HEK293 (cell line): ENCODE results near the gene MAP3K14.

Source experiments
- CTCF ChIA-PET: fragments of 350-600 bp; formaldehyde crosslinking; extraction: SDS; loops from one replicate; lab custom pipeline; 2021; ENCODE audit warnings: antibody characterized with exemption; lab: Yijun Ruan, JAX
- POLR2A ChIA-PET: fragments of 300-600 bp; formaldehyde crosslinking; extraction: SDS; loops from one replicate; lab custom pipeline; 2020; ENCODE audit warnings: antibody characterized with exemption, inconsistent platforms; lab: Yijun Ruan, JAX
- H3K27ac ChIP-seq: fragments of 200-500 bp; sonication (Bioruptor generic); 2 replicates; pipeline ENCODE4 v1.5.1; 2014; ENCODE audit warnings: low read depth, low read length, control low read depth, inconsistent platforms; ENCODE audit errors: extremely low read depth
- H3K36me3 ChIP-seq, 2 experiments: fragments of 200-500 bp in 1 of 2; sonication (Bioruptor generic) in 1 of 2; 1 replicate in 1 of 2; 2 replicates in 1 of 2; pipeline ENCODE4 v1.5.1; 2014 to 2017; ENCODE audit warnings: inconsistent platforms in 2 of 2, low read length in 2 of 2; ENCODE audit not compliant: control insufficient read depth in 2 of 2, insufficient read depth in 1 of 2
- H3K4me1 ChIP-seq: fragments of 200-500 bp; sonication (Bioruptor generic); 2 replicates; pipeline ENCODE4 v1.5.1; 2014; ENCODE audit warnings: mild to moderate bottlenecking, low read length, inconsistent platforms; ENCODE audit not compliant: control insufficient read depth, insufficient read depth
- H3K4me3 ChIP-seq: 2 replicates; pipeline ENCODE4 v1.5.1; 2011; ENCODE audit warnings: low read depth, mild to moderate bottlenecking, control low read depth, low read length, moderate library complexity
- H3K9me3 ChIP-seq: fragments of 200-500 bp; sonication (Bioruptor generic); 2 replicates; pipeline ENCODE4 v1.5.1; 2014; ENCODE audit warnings: low read depth, low read length, inconsistent platforms; ENCODE audit not compliant: control insufficient read depth, insufficient read depth
- ATF2 ChIP-seq: fragments of 450-650 bp; formaldehyde crosslinking; IDR thresholded peaks from 2 replicates; pipeline ENCODE4 v1.5.1; 2016; ENCODE audit warnings: missing biosample characterization, missing genetic modification characterization, low read depth
- EGR2 ChIP-seq: fragments of 450-650 bp; formaldehyde crosslinking; IDR thresholded peaks from 2 replicates; pipeline ENCODE4 v1.5.1; 2016; ENCODE audit warnings: low read depth, missing biosample characterization, missing genetic modification characterization
- GLIS1 ChIP-seq: fragments of 450-650 bp; formaldehyde crosslinking; IDR thresholded peaks from 2 replicates; pipeline ENCODE4 v1.5.1; 2016; ENCODE audit warnings: missing biosample characterization, missing genetic modification characterization
- PRDM2 ChIP-seq: fragments of 450-650 bp; formaldehyde crosslinking; IDR thresholded peaks from 2 replicates; pipeline ENCODE4 v1.5.1; 2016; ENCODE audit warnings: missing biosample characterization, missing genetic modification characterization, borderline replicate concordance
- SCRT2 ChIP-seq: fragments of 450-650 bp; formaldehyde crosslinking; IDR thresholded peaks from 2 replicates; pipeline ENCODE4 v1.5.1; 2016; ENCODE audit warnings: missing biosample characterization, missing genetic modification characterization
- TRIM28 ChIP-seq: IDR thresholded peaks from 2 replicates; pipeline ENCODE4 v1.6.1; 2011; ENCODE audit warnings: low read length, control low read depth, borderline replicate concordance
- ZBTB11 ChIP-seq: fragments of 450-650 bp; formaldehyde crosslinking; conservative IDR thresholded peaks from 2 replicates; pipeline ENCODE4 v1.5.1; 2016; ENCODE audit warnings: low read depth, missing biosample characterization, missing genetic modification characterization
- ZBTB17 ChIP-seq: fragments of 450-650 bp; formaldehyde crosslinking; IDR thresholded peaks from 2 replicates; pipeline ENCODE4 v1.5.1; 2016; ENCODE audit warnings: missing biosample characterization, missing genetic modification characterization
- ZEB2 ChIP-seq: fragments of 450-650 bp; formaldehyde crosslinking; IDR thresholded peaks from 2 replicates; pipeline ENCODE4 v1.5.1; 2016; ENCODE audit warnings: missing biosample characterization, missing genetic modification characterization
- ZFP69B ChIP-seq: fragments of 450-650 bp; formaldehyde crosslinking; IDR thresholded peaks from 2 replicates; pipeline ENCODE4 v1.5.1; 2016; ENCODE audit warnings: missing biosample characterization, missing genetic modification characterization
- ZNF155 ChIP-seq: fragments of 450-650 bp; formaldehyde crosslinking; IDR thresholded peaks from 2 replicates; pipeline ENCODE4 v1.5.1; 2016; ENCODE audit warnings: missing biosample characterization, missing genetic modification characterization
- ZNF19 ChIP-seq: fragments of 450-650 bp; formaldehyde crosslinking; IDR thresholded peaks from 2 replicates; pipeline ENCODE4; 2016; ENCODE audit warnings: missing biosample characterization, missing genetic modification characterization, low read depth
- ZNF223 ChIP-seq: fragments of 450-650 bp; formaldehyde crosslinking; IDR thresholded peaks from 2 replicates; pipeline ENCODE4 v1.5.1; 2016; ENCODE audit warnings: missing biosample characterization, missing genetic modification characterization
- ZNF239 ChIP-seq: fragments of 450-650 bp; formaldehyde crosslinking; IDR thresholded peaks from 2 replicates; pipeline ENCODE4 v1.5.1; 2016; ENCODE audit warnings: missing biosample characterization, missing genetic modification characterization
- ZNF311 ChIP-seq: fragments of 450-650 bp; formaldehyde crosslinking; IDR thresholded peaks from 2 replicates; pipeline ENCODE4 v1.5.1; 2017; ENCODE audit warnings: missing biosample characterization, missing genetic modification characterization, borderline replicate concordance
- ZNF324 ChIP-seq: fragments of 450-650 bp; formaldehyde crosslinking; IDR thresholded peaks from 2 replicates; pipeline ENCODE4 v1.5.1; 2016; ENCODE audit warnings: missing biosample characterization, missing genetic modification characterization
- ZNF426 ChIP-seq: fragments of 450-650 bp; formaldehyde crosslinking; IDR thresholded peaks from 2 replicates; pipeline ENCODE4 v1.5.1; 2017; ENCODE audit warnings: missing biosample characterization, missing genetic modification characterization, mild to moderate bottlenecking, inconsistent platforms, moderate library complexity
- ZNF433 ChIP-seq: fragments of 450-650 bp; formaldehyde crosslinking; IDR thresholded peaks from 2 replicates; pipeline ENCODE4 v1.5.1; 2016; ENCODE audit warnings: missing biosample characterization, missing genetic modification characterization, low read depth
- ZNF600 ChIP-seq: fragments of 450-650 bp; formaldehyde crosslinking; IDR thresholded peaks from 2 replicates; pipeline ENCODE4 v1.5.1; 2016; ENCODE audit warnings: missing biosample characterization, missing genetic modification characterization
- ZNF629 ChIP-seq: fragments of 450-650 bp; formaldehyde crosslinking; IDR thresholded peaks from 2 replicates; pipeline ENCODE4 v1.5.1; 2017; ENCODE audit warnings: missing biosample characterization, missing genetic modification characterization
- TF ChIP-seq, protein P1 (sequence below): fragments of 450-650 bp; formaldehyde crosslinking; IDR thresholded peaks from 2 replicates; pipeline ENCODE4 v1.5.1; 2016; ENCODE audit warnings: missing biosample characterization, missing genetic modification characterization, borderline replicate concordance

MAP3K14 gene

DNA sequence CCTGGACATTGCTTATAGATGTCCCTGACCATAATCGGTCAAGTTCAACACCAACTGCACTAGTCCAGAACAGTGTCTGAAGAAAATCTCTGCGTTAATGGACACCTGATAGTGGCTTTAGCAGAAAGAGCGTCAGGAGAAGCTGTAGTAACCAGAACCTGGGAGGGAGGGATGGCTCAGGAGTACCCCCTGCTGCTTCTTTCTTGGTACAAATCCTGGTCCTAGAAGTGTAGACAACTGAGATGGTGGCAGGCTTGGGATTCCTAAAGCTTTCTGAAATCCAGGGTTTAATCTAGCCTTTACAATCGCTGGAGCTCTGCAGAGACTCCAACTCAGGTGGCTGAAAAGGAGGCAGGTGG is 5.4 kb downstream of the MAP3K14 start (continued):
- no peak for TF ChIP-seq ZNF311 (tag by site-specific recombination)
- TF ChIP-seq, protein P1, sequence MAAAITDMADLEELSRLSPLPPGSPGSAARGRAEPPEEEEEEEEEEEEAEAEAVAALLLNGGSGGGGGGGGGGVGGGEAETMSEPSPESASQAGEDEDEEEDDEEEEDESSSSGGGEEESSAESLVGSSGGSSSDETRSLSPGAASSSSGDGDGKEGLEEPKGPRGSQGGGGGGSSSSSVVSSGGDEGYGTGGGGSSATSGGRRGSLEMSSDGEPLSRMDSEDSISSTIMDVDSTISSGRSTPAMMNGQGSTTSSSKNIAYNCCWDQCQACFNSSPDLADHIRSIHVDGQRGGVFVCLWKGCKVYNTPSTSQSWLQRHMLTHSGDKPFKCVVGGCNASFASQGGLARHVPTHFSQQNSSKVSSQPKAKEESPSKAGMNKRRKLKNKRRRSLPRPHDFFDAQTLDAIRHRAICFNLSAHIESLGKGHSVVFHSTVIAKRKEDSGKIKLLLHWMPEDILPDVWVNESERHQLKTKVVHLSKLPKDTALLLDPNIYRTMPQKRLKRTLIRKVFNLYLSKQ (tag by site-specific recombination) = no peak
- TF ChIP-seq ZFP69B (tag by site-specific recombination) = no peak
- TF ChIP-seq ZNF433 (tag by site-specific recombination) = no peak
- TF ChIP-seq ZNF239 (tag by site-specific recombination) = no peak
- TF ChIP-seq ZBTB11 (tag by site-specific recombination) = no peak
- TF ChIP-seq ZNF426 (tag by site-specific recombination) = no peak
- TF ChIP-seq ZNF155 (tag by site-specific recombination) = no peak
- TF ChIP-seq ZNF324 (tag by site-specific recombination) = no peak
- TF ChIP-seq ZBTB17 = no peak
- no peak for TF ChIP-seq GLIS1 (tag by site-specific recombination)
- no peak for TF ChIP-seq ZNF19 (tag by site-specific recombination)

GRCh38 chr17:45310380-45311324 is 6.2 kb downstream of the MAP3K14 start:
- ChIA-PET CTCF (interaction anchor here (0.7 to 9.3 kb wide), 12 partner anchors 11 to 633 kb away, joined by 3 to 61 read pairs (median 12); no protein-coding TSS in a partner anchor), POLR2A (interaction anchor here (0.8 to 1.8 kb wide), 7 partner anchors 11 to 63 kb away, joined by 3 to 4 read pairs (median 4); no protein-coding TSS in a partner anchor)
- Histone ChIP-seq H3K27ac (peak overlapping the region; percentile 32), H3K9me3 (no peaks in the 10 kb centered on the region), H3K4me3 (no peak overlapping the region), H3K36me3 (peaks cover 0 to 10% of the 10 kb centered on the region in 2 experiments; a peak in 1 of 3 replicates), H3K4me1 (peaks cover 43% of the 10 kb centered on the region)
- 0 out of 2 replicates have a peak, but pooled peaks have one; percentile 27 for TF ChIP-seq ZEB2 (tag by site-specific recombination)
- peak; percentile 64 for TF ChIP-seq EGR2 (tag by site-specific recombination)
- TF ChIP-seq ZNF223 (tag by site-specific recombination) = no peak
- TF ChIP-seq ZNF600 (tag by site-specific recombination) = peak; percentile 72
- peak; percentile 67 for TF ChIP-seq ZNF629 (tag by site-specific recombination)
- TF ChIP-seq TRIM28 = no peak
- peak; percentile 78 for TF ChIP-seq ATF2 (tag by site-specific recombination)
- peak; percentile 85 for TF ChIP-seq GLIS1 (tag by site-specific recombination)
- no peak for TF ChIP-seq PRDM2 (tag by site-specific recombination)
- TF ChIP-seq SCRT2 (tag by site-specific recombination) = no peak
- TF ChIP-seq ZBTB17 = 0 out of 2 replicates have a peak, but pooled peaks have one; percentile 18
